CD4-positive, alpha-beta T cell (primary cell): ENCODE data around the gene ATP5PF. TPM values are rescaled to one million over a fixed set of nuclear protein-coding genes. Genes with fewer than 3 reads are reported as not detected.

ENCODE experiments used
- ATAC-seq: fragments of 200-7000 bp; cut with Tn5 transposase; one replicate; pipeline ENCODE4 v1.10.0; 2022; ENCODE audit warnings: mild to moderate bottlenecking; ENCODE audit not compliant: poor library complexity
- CTCF ChIA-PET: fragments of 350-600 bp; sonication (Branson Sonifier 250); formaldehyde crosslinking; loops from one replicate; lab custom pipeline; 2021; ENCODE audit warnings: antibody characterized with exemption, inconsistent platforms; lab: Charles Lee
- POLR2A ChIA-PET: fragments of 350-600 bp; sonication (Branson Sonifier 250); formaldehyde crosslinking; loops from one replicate; lab custom pipeline; 2021; ENCODE audit warnings: antibody characterized with exemption, inconsistent platforms; lab: Charles Lee
- DNase-seq, 14 experiments: peaks; one replicate each; pipeline ENCODE4 v3.0.0-alpha.2; 2013 to 2020; ENCODE audit warnings: mixed read lengths in 2 of 14
- H3K27ac ChIP-seq, 2 donors: one replicate each; pipeline versions ENCODE4 v1.5.1 to v1.7.0; 2013; ENCODE audit warnings: low read length in 2 of 2, low read depth in 1 of 2, mild to moderate bottlenecking in 1 of 2
- H3K27me3 ChIP-seq, 2 experiments: 1 replicate in 1 of 2; 2 replicates in 1 of 2; pipeline versions ENCODE4 v1.6.1 to v1.7.0; 2013; ENCODE audit warnings: low read length in 2 of 2, control low read depth in 1 of 2, mild to moderate bottlenecking in 1 of 2, moderate library complexity in 1 of 2; ENCODE audit not compliant: insufficient read depth in 2 of 2, control insufficient read depth in 1 of 2
- H3K36me3 ChIP-seq: one replicate; pipeline ENCODE4 v1.6.1; 2013; ENCODE audit warnings: low read length, control low read depth; ENCODE audit not compliant: insufficient read depth
- H3K4me1 ChIP-seq: one replicate; pipeline ENCODE4 v1.6.1; 2013; ENCODE audit warnings: low read length, control low read depth; ENCODE audit not compliant: insufficient read depth
- H3K4me3 ChIP-seq: one replicate; pipeline ENCODE4 v1.5.1; 2013; ENCODE audit warnings: mild to moderate bottlenecking, low read length, moderate library complexity
- H3K9me3 ChIP-seq, 2 experiments: 1 replicate in 1 of 2; 2 replicates in 1 of 2; pipeline versions ENCODE4 v1.6.1 to v1.7.0; 2013; ENCODE audit warnings: low read length in 2 of 2, mild to moderate bottlenecking in 2 of 2, control low read depth in 1 of 2, moderate library complexity in 1 of 2; ENCODE audit not compliant: control insufficient read depth in 1 of 2, insufficient read depth in 1 of 2
- H3K27ac Mint-ChIP-seq: one replicate; pipeline ENCODE4 v1.8.0; 2020; ENCODE audit warnings: mixed read lengths
- H3K27me3 Mint-ChIP-seq: one replicate; pipeline ENCODE4 v1.8.0; 2021; ENCODE audit warnings: mixed read lengths
- H3K36me3 Mint-ChIP-seq: one replicate; pipeline ENCODE4 v1.8.0; 2021; ENCODE audit warnings: low read depth, mixed read lengths
- H3K4me1 Mint-ChIP-seq: one replicate; pipeline ENCODE4 v1.8.0; 2021; ENCODE audit warnings: low read depth, mixed read lengths
- H3K4me3 Mint-ChIP-seq: one replicate; pipeline ENCODE4 v1.8.0; 2020; ENCODE audit warnings: mild to moderate bottlenecking, mixed read lengths
- H3K9me3 Mint-ChIP-seq: one replicate; pipeline ENCODE4 v1.8.0; 2020; ENCODE audit warnings: mixed read lengths
- CTCF ChIP-seq: fragments of 200-600 bp; IDR thresholded peaks from one replicate; pipeline ENCODE4 v1.8.0; 2022; ENCODE audit warnings: antibody characterized with exemption, mild to moderate bottlenecking
- intact Hi-C, 2 experiments: fragments of 100-400 bp; cut with DNase I in 1 of 2; cut with micrococcal nuclease in 1 of 2; formaldehyde crosslinking; loops; one replicate each; pipeline versions ENCODE4 v1.15.1 to v1.9.0; 2023 to 2025; cut with DNase I, micrococcal nuclease
- total RNA-seq, 174 experiments: library from RNA in 2 of 174; stranded (reverse) in 2 of 174; gene quantifications; one replicate each; pipeline ENCODE4 v1.2.3 and lab custom pipeline; 2021 to 2026

ATP5PF gene
- total RNA-seq, 2 experiments from 2014 or later, result 26.7 to 30.3 TPM

DNA sequence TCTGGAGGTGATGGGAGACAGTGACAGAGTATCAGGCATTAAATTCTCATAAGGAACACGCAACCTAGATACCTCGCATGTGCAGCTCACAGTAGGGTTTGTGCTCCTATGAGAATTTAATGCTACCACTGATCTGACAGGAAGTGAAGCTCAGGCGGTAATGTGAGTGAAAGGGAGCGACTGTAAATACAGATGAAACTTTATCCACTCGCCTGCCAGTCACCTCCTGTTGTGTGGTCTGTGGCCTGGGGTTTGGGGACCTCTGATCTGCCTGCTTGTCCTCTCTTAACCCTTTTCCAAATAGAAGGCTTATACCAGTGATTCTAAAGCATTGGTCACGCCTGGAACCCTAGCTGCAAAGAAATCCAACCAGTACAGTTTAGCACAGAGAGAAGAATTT is 15.4 kb upstream of the ATP5PF start:
- POLR2A ChIA-PET, result interaction anchor here (1.1 kb wide), 1 partner anchor 15 kb away, joined by 10 read pairs; the partner anchor contains the start of genes ATP5PF and GABPA
- H3K9me3 Mint-ChIP-seq, result no peaks in the 10 kb centered on the region
- H3K36me3 ChIP-seq, result peaks cover 52% of the 10 kb centered on the region
- DNase-seq (peak in 1 of 14 experiments; percentile 8), ATAC-seq (no peak)
- H3K27me3 Mint-ChIP-seq, result no peaks in the 10 kb centered on the region
- no peaks in the 10 kb centered on the region for H3K4me1 ChIP-seq
- intact Hi-C loops, result no loop called here
- TF ChIP-seq CTCF, result no peak
- H3K4me1 Mint-ChIP-seq, result peaks cover 21% of the 10 kb centered on the region
- H3K9me3 ChIP-seq, result no peaks in the 10 kb centered on the region
- CTCF ChIA-PET, result no interaction called here
- H3K4me3 ChIP-seq, result no peak overlapping the region
- no peaks in the 10 kb centered on the region for H3K27me3 ChIP-seq
- H3K27ac Mint-ChIP-seq, result peak overlapping the region; percentile 59
- no peak overlapping the region for H3K4me3 Mint-ChIP-seq
- H3K27ac ChIP-seq, result no peak overlapping the region
- peaks cover 77% of the 10 kb centered on the region for H3K36me3 Mint-ChIP-seq

- no peak for ATAC-seq
- no peak for TF ChIP-seq CTCF
- no peak overlapping the region for H3K27ac ChIP-seq
- H3K4me3 ChIP-seq, result no peak overlapping the region
- H3K9me3 ChIP-seq, result no peaks in the 10 kb centered on the region
- ChIA-PET CTCF (interaction anchor here (1.4 kb wide), 1 partner anchor 12 kb away, joined by 5 read pairs; no protein-coding TSS in a partner anchor), POLR2A (interaction anchor here (1.2 kb wide), 1 partner anchor 10 kb away, joined by 3 read pairs; the partner anchor contains the start of gene ATP5PF)
- H3K4me1 ChIP-seq, result peaks cover under 1% of the 10 kb centered on the region
- no peaks in the 10 kb centered on the region for H3K27me3 ChIP-seq
- H3K36me3 Mint-ChIP-seq, result peaks cover 64% of the 10 kb centered on the region
- H3K4me3 Mint-ChIP-seq, result no peak overlapping the region
- no peak for DNase-seq
- peaks cover 30% of the 10 kb centered on the region for H3K4me1 Mint-ChIP-seq
- peaks cover 41% of the 10 kb centered on the region for H3K36me3 ChIP-seq
- intact Hi-C loops, result no loop called here
- H3K27me3 Mint-ChIP-seq, result no peaks in the 10 kb centered on the region
- H3K27ac Mint-ChIP-seq, result no peak overlapping the region
- H3K9me3 Mint-ChIP-seq, result no peaks in the 10 kb centered on the region
These were observed 10.2 kb upstream of the ATP5PF start for GRCh38 chr21:25744854-25745253.

DNA sequence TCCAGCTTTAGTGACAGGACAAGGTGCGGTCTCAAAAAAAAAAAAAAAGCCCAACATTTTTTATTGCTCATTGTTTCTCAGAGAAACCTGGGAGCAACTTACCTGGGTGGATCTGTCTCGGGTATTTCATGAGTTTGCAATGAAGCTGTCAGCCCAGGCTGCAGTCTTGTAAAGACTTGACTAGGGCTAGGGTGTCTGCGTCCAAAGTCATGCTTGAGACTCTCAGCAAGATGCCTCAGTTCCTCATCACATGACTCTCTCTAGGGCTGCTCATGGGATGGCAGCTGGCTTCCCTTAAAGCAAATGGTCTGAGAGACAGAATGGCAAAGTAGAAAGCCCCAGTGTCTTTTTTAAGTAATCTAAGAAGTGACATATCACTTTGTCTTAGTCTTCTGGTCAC is 8.2 kb upstream of the ATP5PF start:
- H3K27ac ChIP-seq, result no peak overlapping the region
- intact Hi-C loops, result no loop called here
- no peaks in the 10 kb centered on the region for H3K9me3 Mint-ChIP-seq
- peaks cover 54% of the 10 kb centered on the region for H3K36me3 Mint-ChIP-seq
- H3K4me3 ChIP-seq, result no peak overlapping the region
- ChIA-PET CTCF (no interaction called here), POLR2A (interaction anchor here (1.0 to 1.2 kb wide), 2 partner anchors 8 to 48 kb away, joined by 3 read pairs; partner anchors contain the start of genes ATP5PF and GABPA)
- DNase-seq (no peak), ATAC-seq (no peak)
- no peaks in the 10 kb centered on the region for H3K9me3 ChIP-seq
- TF ChIP-seq CTCF, result no peak
- no peaks in the 10 kb centered on the region for H3K27me3 Mint-ChIP-seq
- H3K4me1 ChIP-seq, result peaks cover 10% of the 10 kb centered on the region
- peaks cover 35% of the 10 kb centered on the region for H3K4me1 Mint-ChIP-seq
- H3K27ac Mint-ChIP-seq, result no peak overlapping the region
- H3K27me3 ChIP-seq, result no peaks in the 10 kb centered on the region
- H3K4me3 Mint-ChIP-seq, result no peak overlapping the region
- peaks cover 31% of the 10 kb centered on the region for H3K36me3 ChIP-seq
